Hepatocyte (in vitro differentiated cells): ENCODE measurements around the gene ZNF831.

Experiments used
- CTCF ChIP-seq: fragments of 200-600 bp; sonication (generic); IDR thresholded peaks from 2 replicates; pipeline ENCODE4 v1.5.1; 2016; ENCODE audit warnings: antibody characterized with exemption, mild to moderate bottlenecking; ENCODE audit not compliant: poor library complexity
- EZH2 ChIP-seq: fragments of 200-600 bp; sonication (generic); IDR thresholded peaks from 2 replicates; pipeline ENCODE4 v1.6.1; 2016; ENCODE audit warnings: antibody characterized with exemption, mild to moderate bottlenecking, borderline replicate concordance

- TF ChIP-seq CTCF (no peak), EZH2 (no peak)
Observed at GRCh38 chr20:59137532-59137931, 26.1 kb upstream of the ZNF831 start.
